Stimulated activated naive CD8-positive, alpha-beta T cell treated with anti-CD3 and anti-CD28 coated beads, Interleukin-15, Interleukin-2, amounts not matched to agents 100 U/mL and 50 U/mL, for 24 hours (primary cell): ENCODE data around the gene ATP5MK.
"Not testable (repeated sequence)": the region's sequence is repeated elsewhere in the genome, so short reads cannot be mapped to it uniquely, and the experiment has no call there.

Source experiments
- ATAC-seq: fragments of 150-1000 bp; cut with Tn5 transposase; one replicate; pipeline ENCODE4 v1.10.0; 2021
- DNase-seq: peaks from one replicate; pipeline ENCODE4 v3.0.0; 2021

The ATP5MK gene, protein sequence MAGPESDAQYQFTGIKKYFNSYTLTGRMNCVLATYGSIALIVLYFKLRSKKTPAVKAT

DNA sequence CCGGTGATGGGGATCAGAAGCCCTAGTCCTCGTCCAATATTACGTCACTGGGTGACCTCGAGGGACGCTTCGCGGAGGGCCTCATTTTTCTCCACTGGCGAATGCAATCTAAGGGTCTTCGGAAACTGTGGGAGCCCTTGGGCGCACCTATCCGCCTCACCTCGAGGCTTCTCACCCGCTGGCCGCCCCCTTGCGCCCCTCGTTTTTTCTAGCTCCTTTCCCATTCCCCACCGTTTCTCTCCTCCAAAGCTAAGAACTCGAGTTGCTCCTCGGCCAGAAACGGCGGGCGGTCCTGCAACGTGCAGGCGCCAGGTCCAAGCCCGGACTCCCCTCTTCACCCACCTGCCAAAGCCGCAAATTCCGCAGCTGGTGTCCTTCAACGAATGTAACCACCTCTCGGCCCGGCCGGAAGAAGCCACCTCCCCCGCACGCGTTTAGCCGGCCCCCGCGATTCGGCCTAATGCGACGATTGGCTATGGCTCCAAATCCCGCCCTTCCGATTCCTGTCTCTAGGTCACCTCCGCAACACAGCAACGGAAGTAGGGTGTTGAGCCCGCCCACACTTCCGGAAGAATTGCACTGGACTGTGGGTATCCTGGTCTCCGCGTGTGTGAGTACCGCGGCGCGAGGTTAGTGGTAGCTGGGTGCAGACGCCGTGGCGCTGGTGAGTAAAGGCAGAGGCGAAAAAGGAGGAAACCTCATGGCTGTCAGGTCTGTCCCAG, at the start of gene ATP5MK, which contains the start of gene PDCD11:
Gene ATP5MK, minus strand, starts transcription at position 409 of the 722 bp plus-strand sequence. CDS start 4,018 bp downstream, outside the sequence.
Gene PDCD11, plus strand, starts transcription at position 560 of the 722 bp plus-strand sequence. CDS start 1,801 bp downstream, outside the sequence.
- peak; percentile 96 for DNase-seq
- peak; percentile 100 for ATAC-seq

DNA sequence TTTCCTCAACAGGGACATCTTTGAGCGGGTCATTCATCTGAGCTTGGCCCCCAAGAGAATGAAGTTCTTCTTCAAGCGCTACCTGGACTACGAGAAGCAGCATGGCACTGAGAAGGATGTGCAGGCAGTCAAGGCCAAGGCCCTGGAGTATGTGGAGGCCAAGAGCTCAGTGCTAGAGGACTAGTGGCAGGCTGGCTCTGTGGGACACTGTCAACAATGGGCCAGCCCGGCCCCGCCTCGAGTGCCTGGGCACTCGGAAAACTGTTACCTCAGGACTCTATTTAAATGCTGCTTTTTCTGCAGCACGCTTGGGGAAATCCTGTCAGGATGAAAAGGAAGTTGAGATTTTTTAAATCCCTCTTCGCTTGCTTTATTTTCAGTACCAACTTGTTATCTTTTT, 49.1 kb upstream of the ATP5MK start:
- ATAC-seq (no peak), DNase-seq (no peak)

DNA sequence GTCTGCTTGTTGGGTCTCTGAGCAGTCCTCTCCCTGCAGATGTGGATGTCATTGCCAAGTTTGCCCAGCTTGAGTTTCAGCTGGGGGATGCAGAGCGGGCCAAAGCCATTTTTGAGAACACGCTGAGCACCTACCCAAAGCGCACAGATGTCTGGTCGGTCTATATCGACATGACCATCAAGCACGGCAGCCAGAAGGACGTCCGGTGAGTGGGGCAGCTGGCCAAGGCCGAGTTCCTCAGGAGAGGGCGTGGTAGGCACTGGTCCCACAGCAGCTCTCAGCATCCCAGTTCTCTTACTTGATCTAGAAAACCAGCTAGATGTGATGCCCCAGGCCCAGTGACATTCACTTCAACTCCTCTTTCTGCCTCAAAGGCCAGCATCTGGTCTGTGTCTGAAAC, 48.2 kb upstream of the ATP5MK start:
- ATAC-seq (no peak), DNase-seq (no peak)

DNA sequence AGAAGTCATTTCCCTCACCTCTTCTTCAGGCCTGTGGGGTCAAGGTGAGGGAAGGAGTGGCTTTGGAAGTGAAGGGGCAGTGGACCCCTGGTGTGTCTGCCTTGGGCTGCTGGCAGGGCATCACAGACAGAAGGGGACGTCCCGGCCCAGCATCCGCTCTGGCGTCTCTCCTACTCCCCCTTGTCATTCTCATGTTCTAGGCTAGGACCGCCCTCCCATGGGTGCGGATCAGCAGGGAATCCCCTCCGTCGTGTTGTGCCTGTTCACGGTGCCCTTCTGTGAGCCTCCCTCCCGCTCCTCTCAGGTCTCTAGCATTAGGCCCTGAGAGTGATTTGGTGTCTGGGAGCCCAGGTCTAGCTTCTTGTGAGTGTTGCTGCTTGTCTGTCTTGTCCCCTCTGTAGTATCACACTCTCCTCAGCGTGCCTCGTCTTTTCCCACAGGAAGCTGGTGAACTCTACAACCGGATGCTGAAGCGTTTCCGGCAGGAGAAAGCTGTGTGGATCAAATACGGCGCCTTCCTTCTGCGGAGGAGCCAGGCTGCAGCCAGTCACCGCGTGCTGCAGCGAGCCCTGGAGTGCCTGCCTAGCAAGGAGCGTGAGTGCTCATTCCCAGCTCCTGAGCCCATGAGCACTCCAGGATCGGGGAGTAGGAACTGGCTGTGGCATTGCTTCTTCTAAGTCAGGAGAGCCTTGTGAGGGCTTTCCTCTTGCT, 47.4 kb upstream of the ATP5MK start:
- DNase-seq (no peak), ATAC-seq (no peak)

DNA sequence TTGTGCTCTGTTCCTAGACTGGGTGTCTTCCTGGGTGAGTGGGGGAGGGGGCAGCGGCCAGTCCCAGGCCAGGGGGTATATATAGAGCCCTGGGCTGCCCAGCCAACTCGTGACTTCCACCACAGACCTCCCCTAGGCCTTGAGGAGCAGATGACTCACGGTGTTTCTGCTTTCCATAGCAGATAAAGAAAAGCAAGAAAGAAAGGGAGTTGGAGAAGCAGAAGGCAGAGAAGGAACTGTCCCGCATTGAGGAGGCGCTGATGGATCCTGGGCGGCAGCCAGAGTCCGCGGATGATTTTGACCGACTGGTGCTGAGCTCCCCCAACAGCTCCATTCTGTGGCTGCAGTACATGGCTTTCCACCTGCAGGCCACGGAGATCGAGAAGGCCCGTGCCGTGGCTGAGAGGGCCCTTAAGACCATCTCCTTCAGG, 45.8 kb upstream of the ATP5MK start:
- ATAC-seq = no peak

DNA sequence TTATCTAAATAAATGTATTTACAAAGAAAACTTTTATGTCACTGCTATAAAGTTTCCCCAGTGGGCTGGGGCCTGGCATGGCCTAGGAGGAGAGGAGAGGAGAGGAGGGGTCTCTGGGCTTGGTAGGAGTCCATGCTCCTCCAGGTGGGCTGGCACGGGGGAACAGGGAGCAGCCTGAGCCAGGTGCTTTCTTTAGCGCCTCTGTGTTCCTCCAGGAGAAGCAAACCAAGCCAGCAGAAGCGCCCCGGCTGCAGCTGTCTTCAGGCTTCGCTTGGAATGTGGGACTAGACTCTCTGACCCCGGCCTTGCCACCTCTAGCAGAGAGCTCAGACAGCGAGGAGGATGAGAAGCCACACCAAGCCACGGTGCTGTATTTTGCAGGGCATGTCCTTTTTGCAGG, 45.3 kb upstream of the ATP5MK start:
- no peak for ATAC-seq
- DNase-seq = no peak

More for the DNA sequence above, 45.8 kb upstream of the ATP5MK start:
- DNase-seq = no peak

DNA sequence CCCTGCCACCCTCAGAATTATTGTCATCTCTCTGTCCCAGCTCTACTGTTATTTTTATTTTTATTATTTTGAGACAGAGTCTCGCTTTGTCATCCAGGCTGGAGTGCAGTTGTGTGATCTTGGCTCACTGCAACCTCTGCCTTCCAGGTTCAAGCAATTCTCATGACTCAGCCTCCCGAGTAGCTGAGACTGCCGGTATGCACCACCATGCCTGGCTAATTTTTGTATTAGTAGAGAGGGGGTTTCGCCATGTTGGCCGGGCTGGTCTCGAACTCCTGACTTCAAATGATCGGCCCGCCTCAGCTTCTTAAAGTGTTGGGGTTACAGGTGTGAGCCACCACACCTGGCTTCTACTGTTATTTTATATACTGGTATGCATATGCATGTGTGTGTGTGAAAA, 44.9 kb upstream of the ATP5MK start:
- ATAC-seq (no peak), DNase-seq (no peak)

DNA sequence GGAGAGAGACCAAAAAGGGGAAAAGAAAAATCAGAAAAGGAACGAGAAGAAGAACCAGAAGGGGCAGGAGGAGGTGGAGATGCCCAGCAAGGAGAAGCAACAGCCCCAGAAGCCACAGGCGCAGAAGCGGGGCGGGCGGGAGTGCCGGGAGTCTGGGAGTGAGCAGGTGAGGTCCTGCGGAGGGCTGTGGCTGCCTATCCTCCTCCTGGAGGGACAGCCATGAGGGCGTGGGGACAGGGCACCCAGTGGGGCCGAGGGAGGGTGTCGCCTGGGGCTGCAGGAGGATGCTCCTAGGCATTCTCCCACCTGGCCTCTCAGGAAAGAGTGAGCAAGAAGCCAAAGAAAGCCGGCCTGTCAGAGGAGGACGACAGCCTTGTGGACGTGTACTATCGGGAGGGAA, 44.1 kb upstream of the ATP5MK start:
- ATAC-seq = no peak
- DNase-seq = no peak

DNA sequence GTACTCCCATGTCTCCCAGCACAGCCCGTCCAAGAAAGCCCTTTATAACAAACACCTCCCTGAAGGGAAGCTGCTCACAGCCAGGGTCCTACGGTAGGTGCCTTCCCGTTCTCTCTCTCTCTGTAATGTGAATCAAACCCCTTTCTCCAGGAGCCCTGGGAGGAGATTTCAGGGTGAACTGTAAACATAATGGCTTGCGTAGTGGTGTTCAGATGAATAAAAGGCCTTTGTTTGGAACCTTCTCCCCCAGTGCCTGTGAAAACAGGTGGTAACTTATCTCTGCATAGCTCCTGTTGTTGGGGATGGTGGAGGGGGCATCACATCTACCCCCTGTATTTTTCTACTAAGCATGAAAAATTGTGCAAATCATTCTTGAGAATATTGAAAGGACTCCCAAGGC, 43.5 kb upstream of the ATP5MK start:
- ATAC-seq = no peak
- no peak for DNase-seq

DNA sequence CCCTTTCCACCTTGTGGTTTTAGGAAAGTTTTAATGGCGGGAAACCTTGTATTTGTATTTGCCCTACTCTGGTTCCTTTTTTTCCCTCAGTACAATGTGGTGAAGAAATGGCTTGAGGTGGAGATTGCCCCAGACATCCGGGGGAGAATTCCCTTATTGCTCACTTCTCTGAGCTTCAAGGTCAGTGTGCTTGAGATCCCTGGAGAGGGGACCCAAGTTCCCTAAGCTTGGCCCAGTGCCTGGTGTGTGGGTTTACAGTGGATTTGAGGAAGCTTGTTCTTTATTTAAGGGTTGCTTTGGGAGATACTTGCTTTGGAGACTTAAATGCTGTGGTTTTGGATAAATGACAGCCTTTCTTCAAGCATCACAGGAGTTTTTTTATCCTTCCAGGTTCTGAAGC, 37.6 kb upstream of the ATP5MK start:
- DNase-seq = no peak

DNA sequence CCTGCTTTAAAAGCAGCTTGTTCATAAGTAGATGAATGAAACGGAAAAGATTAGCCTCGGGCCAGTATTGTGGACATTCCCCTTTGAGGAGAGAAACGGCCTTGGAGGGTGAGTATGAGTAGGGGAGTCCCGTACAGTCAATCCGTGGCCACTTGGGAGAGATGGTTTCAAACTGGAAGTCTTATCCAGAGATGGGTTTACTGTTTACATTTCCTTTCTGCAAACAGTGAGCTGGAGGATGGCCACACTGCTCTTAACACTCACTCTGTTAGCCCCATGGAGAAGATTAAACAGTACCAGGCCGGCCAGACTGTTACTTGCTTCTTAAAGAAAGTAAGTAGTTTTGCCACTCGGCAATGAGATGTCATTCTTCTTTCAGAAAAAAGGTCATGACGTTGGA, 35.6 kb upstream of the ATP5MK start:
- ATAC-seq = no peak
- no peak for DNase-seq

More for the DNA sequence above, 37.6 kb upstream of the ATP5MK start:
- no peak for ATAC-seq

DNA sequence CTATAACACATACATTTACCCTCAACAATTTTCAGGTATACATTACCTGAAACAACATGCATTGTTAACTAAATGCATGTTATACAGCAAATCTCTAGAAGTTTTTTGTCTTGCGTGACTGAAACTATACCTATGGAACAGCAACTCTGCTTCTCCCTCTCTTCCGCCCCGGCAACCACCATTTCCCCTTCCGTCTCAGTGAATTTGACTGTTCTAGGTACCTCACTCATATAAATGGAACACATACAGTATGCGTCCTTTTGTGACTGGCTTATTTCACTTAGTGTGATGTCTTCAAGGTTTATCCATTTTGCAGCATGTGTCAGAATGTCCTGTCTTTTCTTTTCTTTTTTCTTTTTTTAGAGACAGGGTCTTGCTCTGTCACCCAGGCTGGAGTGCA, 33.4 kb upstream of the ATP5MK start:
- ATAC-seq (no peak), DNase-seq (no peak)

DNA sequence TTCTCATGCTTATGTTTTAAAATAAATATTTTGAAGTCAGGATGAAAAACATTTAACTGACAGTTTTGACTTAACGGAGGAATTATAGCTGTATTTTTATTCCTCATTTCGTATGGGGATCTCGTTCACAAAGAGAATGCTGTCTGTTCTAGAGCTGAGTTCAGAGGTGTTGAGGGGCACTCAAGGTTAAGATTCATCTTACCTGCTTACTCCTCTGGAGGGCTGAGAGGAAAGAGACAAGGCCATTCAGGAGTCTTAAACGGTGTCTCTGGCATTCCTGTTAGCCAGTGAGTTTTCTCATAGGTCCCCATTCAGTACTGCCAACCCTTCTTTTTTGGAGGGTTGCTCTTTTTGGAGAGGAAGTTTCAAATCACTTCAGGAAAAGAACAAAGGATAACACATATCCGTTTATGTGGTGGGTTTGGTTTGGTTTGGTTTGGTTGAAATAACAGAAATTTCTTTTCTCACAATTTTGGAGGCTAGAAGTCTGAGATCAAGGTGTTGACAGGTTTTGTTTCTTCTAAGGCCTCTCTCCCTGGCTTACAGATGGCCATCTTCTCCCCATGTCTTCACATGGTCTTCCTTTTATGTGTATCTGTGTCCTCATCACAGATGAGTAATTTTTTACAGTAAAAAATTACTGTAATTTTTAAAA, 32.8 kb upstream of the ATP5MK start:
- DNase-seq (no peak), ATAC-seq (no peak)

DNA sequence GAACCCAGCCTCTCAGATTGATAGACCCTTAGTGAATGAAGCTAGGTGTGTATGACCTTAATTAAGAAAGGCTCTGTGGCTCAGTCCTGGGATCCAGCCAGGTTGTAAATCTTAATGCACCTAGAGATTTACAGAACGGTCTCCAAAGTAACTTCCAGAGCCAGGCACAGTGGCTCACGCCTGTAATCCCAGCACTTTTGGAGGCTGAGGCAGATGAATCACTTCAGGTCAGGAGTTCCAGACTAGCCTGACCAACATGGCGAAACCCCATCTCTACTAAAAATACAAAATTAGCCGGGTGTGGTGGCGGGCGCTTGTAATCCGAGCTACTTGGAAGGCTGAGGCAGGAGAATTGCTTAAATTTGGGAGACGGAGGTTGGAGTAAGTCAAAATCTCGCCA, 31.6 kb upstream of the ATP5MK start:
- DNase-seq = no peak
- ATAC-seq = no peak

DNA sequence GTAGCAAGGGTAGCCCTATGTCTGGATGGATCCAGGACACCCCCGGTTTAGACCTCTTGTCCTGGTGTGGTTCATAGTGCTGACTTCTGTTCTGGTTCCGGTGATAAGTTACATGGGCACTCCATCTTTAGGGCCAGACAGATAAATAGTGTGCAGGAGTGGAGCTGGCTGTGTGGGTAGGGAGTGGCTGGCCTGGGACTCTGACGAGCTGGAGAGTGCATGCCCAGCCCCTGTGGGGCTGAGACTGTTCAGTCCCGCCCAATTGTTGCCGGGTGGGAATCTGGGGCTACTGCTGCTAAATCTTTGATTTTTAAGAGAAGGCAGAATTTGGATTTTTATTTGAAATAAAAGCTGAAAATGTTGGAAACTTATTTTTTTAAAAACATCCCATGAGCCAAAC, 27.5 kb upstream of the ATP5MK start:
- ATAC-seq = no peak
- DNase-seq = no peak

DNA sequence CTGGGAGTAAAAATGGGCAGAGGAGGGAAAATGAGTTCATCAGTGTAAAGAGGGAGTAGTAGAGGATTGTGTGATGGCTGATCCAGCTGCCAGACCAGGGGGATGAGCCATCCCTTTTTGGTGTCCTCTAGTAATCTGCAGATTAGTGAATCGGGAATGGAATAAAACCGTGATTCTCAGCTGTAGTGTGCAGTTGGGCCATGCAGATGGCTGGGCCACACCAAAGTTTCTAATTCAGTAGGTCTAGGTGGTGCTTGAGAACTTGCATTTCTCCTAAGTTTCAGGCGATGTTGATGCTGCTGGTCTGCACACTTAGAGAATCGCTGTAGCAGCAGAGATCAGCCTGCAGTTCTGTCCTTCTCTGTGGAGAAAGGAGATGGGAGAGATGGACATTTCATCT, 22.8 kb upstream of the ATP5MK start:
- ATAC-seq (no peak), DNase-seq (no peak)

DNA sequence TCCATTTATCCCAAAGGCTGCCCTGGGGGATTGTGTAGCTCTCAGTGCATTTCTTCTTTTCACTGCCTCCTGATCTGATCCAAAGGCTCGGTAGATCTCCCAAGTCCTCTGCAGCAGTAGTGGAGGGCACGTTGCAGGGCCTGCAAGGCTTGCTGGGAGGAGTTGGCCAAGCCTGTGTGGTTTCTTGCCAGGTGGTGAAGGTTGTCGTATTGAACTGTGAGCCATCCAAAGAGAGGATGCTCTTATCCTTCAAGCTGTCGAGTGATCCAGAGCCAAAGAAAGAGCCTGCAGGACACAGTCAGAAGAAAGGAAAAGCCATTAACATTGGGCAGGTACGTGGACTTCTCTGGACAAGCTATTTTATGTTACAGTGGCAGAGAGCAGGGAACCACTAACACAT, 21.3 kb upstream of the ATP5MK start:
- DNase-seq (no peak), ATAC-seq (no peak)

DNA sequence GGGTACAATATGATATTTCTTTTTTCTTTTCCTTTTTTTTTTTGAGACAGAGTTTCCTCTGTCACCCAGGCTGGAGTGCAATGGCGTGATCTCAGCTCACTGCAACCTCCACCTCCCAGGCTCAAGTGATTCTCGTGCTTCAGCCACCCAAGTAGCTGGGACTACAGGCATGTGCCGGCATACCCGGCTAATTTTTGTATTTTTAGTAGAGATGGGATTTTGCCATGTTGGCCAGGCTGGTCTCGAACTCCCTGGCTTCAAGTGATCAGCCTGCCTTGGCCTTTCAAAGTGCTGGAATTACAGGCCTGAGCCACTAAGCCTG, 20.8 kb upstream of the ATP5MK start:
- ATAC-seq, DNase-seq: not testable (repeated sequence)

DNA sequence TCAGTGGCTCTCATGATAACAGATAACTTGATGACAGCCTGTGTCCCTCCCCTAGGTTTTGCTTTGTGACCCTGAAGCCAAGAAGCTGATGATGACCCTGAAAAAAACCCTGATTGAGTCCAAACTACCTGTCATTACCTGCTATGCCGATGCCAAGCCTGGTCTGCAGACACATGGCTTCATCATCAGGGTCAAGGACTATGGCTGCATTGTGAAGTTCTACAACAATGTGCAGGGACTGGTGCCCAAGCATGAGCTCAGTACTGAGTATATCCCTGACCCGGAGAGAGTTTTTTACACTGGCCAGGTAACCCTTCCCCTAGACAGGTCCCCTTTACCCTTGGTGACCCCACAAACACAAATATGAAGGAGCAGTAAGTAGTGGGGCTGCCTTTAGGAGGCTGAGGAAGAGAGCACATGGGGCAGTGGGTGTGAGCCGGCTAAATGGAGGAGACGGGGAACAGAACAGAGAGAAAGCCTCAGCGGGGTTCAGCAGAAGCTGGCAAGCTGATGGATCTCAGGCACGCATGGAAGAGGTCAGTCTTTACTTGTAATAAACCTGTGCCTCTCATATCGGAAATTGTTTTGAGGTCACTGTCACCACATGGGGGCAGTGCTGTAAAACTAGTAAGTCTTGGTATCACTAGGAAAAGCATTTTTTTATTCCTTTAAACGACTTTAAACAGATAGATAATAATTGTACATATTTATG, 20.3 kb upstream of the ATP5MK start:
- DNase-seq (peak; percentile 47), ATAC-seq (no peak)

DNA sequence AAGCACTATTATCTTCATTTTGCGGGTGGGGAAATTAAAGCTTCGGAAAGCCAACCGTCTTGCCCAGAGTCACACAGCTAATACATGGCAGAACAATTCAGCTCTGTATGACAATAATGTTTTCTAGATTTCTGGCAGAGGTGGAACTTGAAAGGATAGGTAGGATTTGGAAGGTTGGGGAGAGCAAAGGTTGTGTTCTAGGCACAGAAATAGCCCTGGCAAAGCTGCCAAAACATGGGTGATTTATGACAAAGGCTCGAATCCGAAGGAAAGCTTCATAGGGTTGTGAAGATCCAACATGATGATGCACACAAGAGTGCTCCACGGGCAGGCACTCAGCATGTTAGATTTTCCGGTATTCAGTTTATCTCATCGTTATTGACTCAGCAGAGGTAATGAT, 19.3 kb upstream of the ATP5MK start:
- ATAC-seq (no peak), DNase-seq (no peak)

DNA sequence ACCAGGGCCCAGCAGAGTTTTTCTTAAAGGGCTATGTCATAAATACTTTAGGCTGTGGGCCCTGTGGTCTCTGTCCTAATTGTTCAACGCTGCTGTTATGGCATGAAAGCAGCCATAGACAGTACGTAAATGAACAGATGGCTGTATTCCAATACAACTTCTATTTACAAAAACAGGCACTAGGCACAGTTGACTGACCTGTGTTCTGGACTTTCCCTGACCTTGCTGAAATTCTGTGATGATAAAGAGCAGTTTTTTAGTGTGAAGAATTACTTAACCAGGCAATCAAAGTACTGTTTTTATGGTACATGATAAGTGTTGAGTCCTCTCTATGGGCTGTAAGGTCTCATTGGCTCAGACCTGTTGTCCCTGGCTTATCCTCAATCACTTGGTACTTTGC, 17.3 kb upstream of the ATP5MK start:
- DNase-seq (no peak), ATAC-seq (no peak)

DNA sequence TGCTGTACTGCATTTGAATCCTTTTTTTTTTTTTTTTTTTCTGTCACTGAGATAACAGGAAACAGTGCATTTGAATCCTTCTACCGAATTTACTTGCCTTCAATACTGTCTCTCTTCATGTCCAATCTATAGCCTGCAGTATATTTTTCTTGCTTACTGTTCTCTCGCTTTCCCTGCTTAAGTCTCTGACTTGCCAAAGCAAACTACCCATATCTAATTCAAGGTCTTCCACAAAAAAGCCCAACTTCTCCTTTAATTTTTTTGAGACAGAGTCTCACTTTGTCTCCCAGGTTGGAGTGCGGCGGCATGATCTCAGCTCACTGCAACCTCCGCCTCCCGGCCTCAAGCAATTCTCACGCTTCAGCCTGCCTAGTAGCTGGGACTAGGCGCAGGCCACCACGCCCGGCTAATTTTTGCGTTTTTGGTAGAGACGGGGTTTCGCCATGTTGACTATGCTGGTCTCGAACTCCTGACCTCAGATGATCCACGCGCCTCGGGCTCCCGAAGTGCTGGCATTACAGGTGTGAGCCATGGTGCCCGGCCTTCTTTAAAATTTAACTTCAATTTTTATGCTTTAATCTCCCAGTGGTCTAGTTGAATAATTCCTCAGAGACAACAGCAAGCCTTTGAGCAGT, 1.0 kb upstream of the ATP5MK start:
- DNase-seq (no peak), ATAC-seq (no peak)
